Gastrocnemius medialis (tissue), 4 donors: Measurements from ENCODE around the gene NACAD. TPM values are rescaled to one million over a fixed set of nuclear protein-coding genes. Genes with fewer than 3 reads are reported as not detected.

ENCODE experiments used
- ATAC-seq, 2 donors: fragments of 150-250 bp; one replicate each; pipeline ENCODE4 v1.9.1; 2016
- DNase-seq, 2 donors: peaks; one replicate each; pipeline ENCODE4 v3.0.0-alpha.2; 2019
- H3K27ac ChIP-seq, 4 donors: fragments of 200-600 bp; sonication (generic); 1 replicate in 1 of 4; 2 replicates in 3 of 4; pipeline ENCODE4 v1.5.1; 2016 to 2018; ENCODE audit warnings: mild to moderate bottlenecking in 2 of 4, moderate library complexity in 1 of 4
- H3K27me3 ChIP-seq, 3 donors: fragments of 200-600 bp; sonication (generic) in 2 of 3; 1 replicate in 1 of 3; 2 replicates in 2 of 3; pipeline versions ENCODE4 v1.5.1 to v1.6.0; 2016 to 2019; ENCODE audit warnings: mild to moderate bottlenecking in 1 of 3, moderate library complexity in 1 of 3
- H3K36me3 ChIP-seq, 2 donors: fragments of 200-600 bp; sonication (generic) in 1 of 2; one replicate each; pipeline ENCODE4 v1.5.1; 2017 to 2018
- H3K4me1 ChIP-seq, 2 donors: fragments of 200-600 bp; sonication (generic) in 1 of 2; one replicate each; pipeline ENCODE4 v1.5.1; 2016 to 2017; ENCODE audit warnings: mild to moderate bottlenecking in 2 of 2
- H3K4me3 ChIP-seq, 4 donors: fragments of 200-600 bp; sonication (generic) in 3 of 4; 1 replicate in 1 of 4; 2 replicates in 3 of 4; pipeline ENCODE4 v1.5.1; 2016 to 2019; ENCODE audit warnings: mild to moderate bottlenecking in 2 of 4
- H3K9me3 ChIP-seq, 3 donors: fragments of 200-600 bp; sonication (generic) in 2 of 3; 1 replicate in 1 of 3; 2 replicates in 2 of 3; pipeline ENCODE4 v1.5.1; 2016 to 2019
- POLR2A ChIP-seq, 2 donors: fragments of 450-650 bp; IDR thresholded peaks; one replicate each; pipeline ENCODE4 v1.6.1; 2017; ENCODE audit warnings: antibody characterized with exemption in 2 of 2, mild to moderate bottlenecking in 2 of 2, moderate library complexity in 2 of 2
- in situ Hi-C, 4 donors: fragments of 200-750 bp; cut with MboI; loops; one replicate each; pipeline versions ENCODE4 v1.15.0 to v1.8.0; 2017; ENCODE audit warnings: low sequenced_read_pairs in 4 of 4
- intact Hi-C: fragments of 100-400 bp; cut with DNase I; formaldehyde crosslinking; loops from one replicate; pipeline ENCODE4 v1.15.1; 2023; ENCODE audit warnings: low total_unique reads
- total RNA-seq, 4 donors: library from RNA; depleted of rRNA; stranded (reverse); fragments of >200 nt; gene quantifications; one replicate each; pipeline versions ENCODE4 v1.1.0 to v1.2.3, GENCODE V29; 2016
- TF ChIP-seq, protein P1 (sequence below), 5 experiments: fragments of 450-650 bp in 3 of 5; fragments of 200-600 bp in 2 of 5; sonication (generic) in 2 of 5; IDR thresholded peaks in 4 of 5; conservative IDR thresholded peaks in 1 of 5; 1 replicate in 4 of 5; 2 replicates in 1 of 5; pipeline ENCODE4 v1.5.1; 2016 to 2019; ENCODE audit warnings: antibody characterized with exemption in 5 of 5, mild to moderate bottlenecking in 3 of 5, moderate library complexity in 3 of 5

NACAD gene
- total RNA-seq, 4 donors from 2014 or later, result 0.46 to 1.5 (median 1.1) TPM

DNA sequence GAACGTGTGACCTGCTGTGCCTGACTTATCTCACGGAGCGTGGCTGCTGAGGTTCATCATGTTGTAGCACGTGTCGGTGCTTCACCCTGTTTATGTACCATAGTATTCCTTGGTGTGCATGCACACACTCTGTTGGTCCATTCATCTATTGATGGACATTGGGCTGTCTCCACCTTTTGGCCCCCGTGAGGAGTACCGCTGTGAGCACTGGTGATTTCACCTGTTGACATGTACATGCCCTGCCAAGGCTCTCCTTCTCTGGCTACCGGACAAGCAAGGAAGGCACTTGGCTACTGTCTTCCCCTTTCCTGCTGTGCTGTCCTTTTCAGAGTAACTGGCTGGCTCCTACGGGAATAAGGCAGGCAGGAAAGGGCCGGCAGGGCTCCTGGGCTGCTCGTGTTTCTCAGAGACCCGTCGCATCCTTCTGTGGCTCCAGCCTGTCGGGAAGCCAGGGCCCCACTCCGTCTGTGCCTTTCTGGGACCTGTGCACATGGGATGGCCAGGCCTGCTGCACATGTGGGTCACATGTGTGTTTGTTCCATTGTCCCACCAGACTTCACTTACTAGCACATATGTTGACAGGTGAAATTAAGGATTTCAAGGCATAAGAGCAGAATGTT, 40.5 kb upstream of the NACAD start:
- no peak for ATAC-seq
- in situ Hi-C loops, result loop anchor here in 2 of 4 donors (10.0 to 25.0 kb wide), 2 partner anchors 267 to 274 kb away; no protein-coding TSS in a partner anchor
- H3K4me3 ChIP-seq, result no peak overlapping the region

DNA sequence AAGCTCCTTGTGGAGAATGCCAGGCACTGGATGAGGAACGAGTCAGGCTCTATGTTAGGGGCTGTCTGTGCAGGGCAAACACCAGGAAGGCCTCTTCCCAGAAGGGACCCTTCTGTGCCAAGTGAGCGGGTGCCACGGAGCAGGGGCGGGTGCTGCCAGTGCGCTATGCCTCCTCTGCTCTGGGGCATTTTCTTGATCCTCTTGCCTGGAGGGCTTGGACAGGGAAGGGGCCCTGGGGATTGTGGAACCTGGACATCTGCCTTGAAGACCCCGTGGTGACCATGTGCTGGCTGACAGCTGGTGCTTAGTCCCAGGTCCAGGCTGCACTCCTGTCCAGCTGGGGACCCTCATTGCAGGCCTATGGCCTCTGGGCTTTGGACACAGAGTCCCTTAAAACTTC, 38.2 kb upstream of the NACAD start:
- Histone ChIP-seq H3K27ac (no peak overlapping the region), H3K4me1 (no peaks in the 10 kb centered on the region), H3K36me3 (no peaks in the 10 kb centered on the region), H3K27me3 (no peaks in the 10 kb centered on the region), H3K9me3 (no peaks in the 10 kb centered on the region), H3K4me3 (no peak overlapping the region)
- intact Hi-C loops, result no loop called here
- ATAC-seq, result no peak
- in situ Hi-C loops, result loop anchor here in 2 of 4 donors (10.0 to 25.0 kb wide), 2 partner anchors 265 to 272 kb away; no protein-coding TSS in a partner anchor
- DNase-seq, result no peak
- TF ChIP-seq POLR2A (IDR thresholded peaks at IDR 0.05), result no peak

More for the DNA sequence above, 40.5 kb upstream of the NACAD start:
- Histone ChIP-seq H3K9me3 (no peaks in the 10 kb centered on the region), H3K4me1 (no peaks in the 10 kb centered on the region), H3K27ac (no peak overlapping the region), H3K27me3 (no peaks in the 10 kb centered on the region), H3K36me3 (no peaks in the 10 kb centered on the region)
- no peak for TF ChIP-seq POLR2A (IDR thresholded peaks at IDR 0.05)
- TF ChIP-seq, protein P1, sequence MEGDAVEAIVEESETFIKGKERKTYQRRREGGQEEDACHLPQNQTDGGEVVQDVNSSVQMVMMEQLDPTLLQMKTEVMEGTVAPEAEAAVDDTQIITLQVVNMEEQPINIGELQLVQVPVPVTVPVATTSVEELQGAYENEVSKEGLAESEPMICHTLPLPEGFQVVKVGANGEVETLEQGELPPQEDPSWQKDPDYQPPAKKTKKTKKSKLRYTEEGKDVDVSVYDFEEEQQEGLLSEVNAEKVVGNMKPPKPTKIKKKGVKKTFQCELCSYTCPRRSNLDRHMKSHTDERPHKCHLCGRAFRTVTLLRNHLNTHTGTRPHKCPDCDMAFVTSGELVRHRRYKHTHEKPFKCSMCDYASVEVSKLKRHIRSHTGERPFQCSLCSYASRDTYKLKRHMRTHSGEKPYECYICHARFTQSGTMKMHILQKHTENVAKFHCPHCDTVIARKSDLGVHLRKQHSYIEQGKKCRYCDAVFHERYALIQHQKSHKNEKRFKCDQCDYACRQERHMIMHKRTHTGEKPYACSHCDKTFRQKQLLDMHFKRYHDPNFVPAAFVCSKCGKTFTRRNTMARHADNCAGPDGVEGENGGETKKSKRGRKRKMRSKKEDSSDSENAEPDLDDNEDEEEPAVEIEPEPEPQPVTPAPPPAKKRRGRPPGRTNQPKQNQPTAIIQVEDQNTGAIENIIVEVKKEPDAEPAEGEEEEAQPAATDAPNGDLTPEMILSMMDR (IDR thresholded peaks at IDR 0.05 in 4 of 5, conservative IDR thresholded peaks at IDR 0.05 in 1 of 5), result no peak
- DNase-seq, result no peak
- intact Hi-C loops, result no loop called here

GRCh38 chr7:45126201-45126600, 37.4 kb upstream of the NACAD start:
- no peaks in the 10 kb centered on the region for H3K27me3 ChIP-seq
- no peak for DNase-seq
- H3K27ac ChIP-seq, result no peak overlapping the region
- in situ Hi-C loops (loop anchor here in 2 of 4 donors (10.0 to 25.0 kb wide), 2 partner anchors 264 to 271 kb away; no protein-coding TSS in a partner anchor), intact Hi-C loops (no loop called here)
- no peaks in the 10 kb centered on the region for H3K36me3 ChIP-seq
- H3K4me1 ChIP-seq, result no peaks in the 10 kb centered on the region
- ATAC-seq, result no peak
- H3K4me3 ChIP-seq, result no peak overlapping the region
- H3K9me3 ChIP-seq, result no peaks in the 10 kb centered on the region
- no peak for TF ChIP-seq POLR2A (IDR thresholded peaks at IDR 0.05)
- TF ChIP-seq, protein P1 (IDR thresholded peaks at IDR 0.05 in 4 of 5, conservative IDR thresholded peaks at IDR 0.05 in 1 of 5), result no peak

DNA sequence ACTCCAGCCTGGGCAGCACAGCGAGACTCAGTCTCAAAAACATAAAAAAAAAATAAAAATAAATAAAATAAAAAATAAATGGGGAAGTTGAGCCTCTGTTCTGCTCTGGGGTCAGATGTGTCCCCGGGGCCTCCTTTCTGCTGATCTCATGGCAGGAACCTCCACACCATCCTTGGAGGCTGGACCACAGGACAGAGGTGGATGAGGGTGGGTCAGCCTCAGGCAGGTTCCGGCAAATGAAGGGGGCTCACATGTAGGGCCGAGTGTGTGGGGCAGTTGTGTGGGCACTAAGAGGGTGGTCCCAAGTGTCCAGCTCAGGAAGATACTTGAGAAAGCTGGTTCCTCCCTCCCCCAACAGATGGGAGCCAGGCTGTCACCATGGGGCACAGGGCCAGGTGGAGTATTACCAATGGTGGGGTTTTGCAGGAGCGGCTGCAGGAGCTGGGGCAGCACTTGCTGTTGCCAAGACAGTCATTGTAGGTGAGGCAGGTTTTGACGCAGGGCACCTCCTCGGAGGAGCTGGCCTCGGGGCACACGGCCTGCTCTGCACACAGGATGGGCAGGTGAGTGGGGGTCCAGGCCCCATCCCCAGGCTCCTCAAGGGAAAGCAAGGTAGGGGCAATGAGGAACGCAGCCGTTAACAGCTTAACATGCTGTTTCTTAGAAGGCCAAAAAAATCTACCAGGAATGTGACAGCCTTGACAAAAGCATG, 36.6 kb upstream of the NACAD start:
- no peak overlapping the region for H3K27ac ChIP-seq
- ATAC-seq, result no peak
- in situ Hi-C loops, result loop anchor here in 2 of 4 donors (10.0 to 25.0 kb wide), 2 partner anchors 263 to 271 kb away; no protein-coding TSS in a partner anchor
- H3K9me3 ChIP-seq, result no peaks in the 10 kb centered on the region
- no peaks in the 10 kb centered on the region for H3K36me3 ChIP-seq
- intact Hi-C loops, result no loop called here
- TF ChIP-seq, protein P1 (IDR thresholded peaks at IDR 0.05 in 4 of 5, conservative IDR thresholded peaks at IDR 0.05 in 1 of 5), result no peak
- H3K4me1 ChIP-seq, result no peaks in the 10 kb centered on the region
- H3K27me3 ChIP-seq, result no peaks in the 10 kb centered on the region
- H3K4me3 ChIP-seq, result no peak overlapping the region
- no peak for DNase-seq
